ENCODE measurements around the gene ADGRE1.
A peak's percentile ranks its signal among the peaks of the same experiment; 100 is the strongest.

Gene ADGRE1

GRCh38 chr19:6956573-6956972 is 69.2 kb downstream of the ADGRE1 start:
- DNase-seq = no peak

- no peak for DNase-seq
These were observed 71.4 kb downstream of the ADGRE1 start for GRCh38 chr19:6958791-6959190.

GRCh38 chr19:6963244-6963852 is 76.0 kb downstream of the ADGRE1 start:
- no peak for DNase-seq

GRCh38 chr19:6963937-6964336 is 76.6 kb downstream of the ADGRE1 start:
- peak; percentile 49 to 50 for DNase-seq

GRCh38 chr19:6967967-6968366 is 80.6 kb downstream of the ADGRE1 start:
- no peak for DNase-seq

GRCh38 chr19:6969490-6969889 is 82.1 kb downstream of the ADGRE1 start:
- no peak for DNase-seq

- DNase-seq = no peak
These were observed 82.6 kb downstream of the ADGRE1 start for GRCh38 chr19:6970021-6970420.

GRCh38 chr19:6970443-6970842 is 83.1 kb downstream of the ADGRE1 start:
- DNase-seq = no peak

GRCh38 chr19:6971366-6971765 is 84.0 kb downstream of the ADGRE1 start:
- no peak for DNase-seq

GRCh38 chr19:6976197-6976596 is 88.8 kb downstream of the ADGRE1 start:
- DNase-seq = no peak

- DNase-seq = peak in 1 of 2 donors; percentile 9
These were observed 92.0 kb downstream of the ADGRE1 start for GRCh38 chr19:6979399-6979798.

- no peak for DNase-seq
These were observed 96.1 kb downstream of the ADGRE1 start for GRCh38 chr19:6983448-6983847.

- DNase-seq = no peak
These were observed 100.5 kb downstream of the ADGRE1 start for GRCh38 chr19:6987850-6988249.

GRCh38 chr19:6988257-6988656 is 100.9 kb downstream of the ADGRE1 start:
- no peak for DNase-seq
